ENCODE measurements around the gene RIMS1. TPM values are rescaled to one million over a fixed set of nuclear protein-coding genes. Genes with fewer than 3 reads are reported as not detected.

RIMS1 gene
- total RNA-seq, 1 experiment from 2014 or later: 0.57 TPM

- no peak for DNase-seq
- CTCF ChIA-PET: no interaction called here
- no peaks in the 10 kb centered on the region for H3K36me3 Mint-ChIP-seq (ENCODE audit: insufficient read depth, unreplicated experiment)
- BruUV-seq (replicated peaks): no TSS peak
- no peaks in the 10 kb centered on the region for H3K4me1 Mint-ChIP-seq (ENCODE audit: low read depth, unreplicated experiment)
- H3K9me3 Mint-ChIP-seq (ENCODE audit: low read depth, unreplicated experiment): no peaks in the 10 kb centered on the region
- TF ChIP-seq CTCF (IDR thresholded peaks at IDR 0.05; ENCODE audit: unreplicated experiment): no peak
- no peaks in the 10 kb centered on the region for H3K27me3 Mint-ChIP-seq (ENCODE audit: unreplicated experiment)
- H3K4me3 Mint-ChIP-seq (ENCODE audit: low read depth, unreplicated experiment): no peak overlapping the region
- H3K27ac Mint-ChIP-seq (ENCODE audit: unreplicated experiment): no peak overlapping the region
- intact Hi-C loops (cut with micrococcal nuclease; ENCODE audit: unreplicated experiment): no loop called here
Measured at GRCh38 chr6:72316675-72317380, 430.5 kb downstream of the RIMS1 start.

GRCh38 chr6:72321788-72322187 lies 435.4 kb downstream of the RIMS1 start:
- TF ChIP-seq CTCF (IDR thresholded peaks at IDR 0.05; ENCODE audit: unreplicated experiment): no peak
- Mint-ChIP-seq H3K27me3 (ENCODE audit: unreplicated experiment) (no peaks in the 10 kb centered on the region), H3K9me3 (ENCODE audit: low read depth, unreplicated experiment) (no peaks in the 10 kb centered on the region), H3K36me3 (ENCODE audit: insufficient read depth, unreplicated experiment) (no peaks in the 10 kb centered on the region), H3K4me3 (ENCODE audit: low read depth, unreplicated experiment) (no peak overlapping the region), H3K4me1 (ENCODE audit: low read depth, unreplicated experiment) (no peaks in the 10 kb centered on the region), H3K27ac (ENCODE audit: unreplicated experiment) (no peak overlapping the region)
- CTCF ChIA-PET: no interaction called here
- BruUV-seq (replicated peaks): no TSS peak
- DNase-seq: no peak
- intact Hi-C loops (cut with micrococcal nuclease; ENCODE audit: unreplicated experiment): no loop called here

GRCh38 chr6:72322771-72323170 lies 436.4 kb downstream of the RIMS1 start:
- intact Hi-C loops (cut with micrococcal nuclease; ENCODE audit: unreplicated experiment): no loop called here
- no peak overlapping the region for H3K27ac Mint-ChIP-seq (ENCODE audit: unreplicated experiment)

GRCh38 chr6:72324591-72324990 lies 438.2 kb downstream of the RIMS1 start:
- DNase-seq: no peak
- no peaks in the 10 kb centered on the region for H3K27me3 Mint-ChIP-seq (ENCODE audit: unreplicated experiment)
- BruUV-seq (replicated peaks): no TSS peak
- intact Hi-C loops (cut with micrococcal nuclease; ENCODE audit: unreplicated experiment): no loop called here
- no peak overlapping the region for H3K4me3 Mint-ChIP-seq (ENCODE audit: low read depth, unreplicated experiment)
- no peaks in the 10 kb centered on the region for H3K4me1 Mint-ChIP-seq (ENCODE audit: low read depth, unreplicated experiment)
- CTCF ChIA-PET: no interaction called here
- H3K27ac Mint-ChIP-seq (ENCODE audit: unreplicated experiment): no peak overlapping the region
- no peaks in the 10 kb centered on the region for H3K9me3 Mint-ChIP-seq (ENCODE audit: low read depth, unreplicated experiment)
- no peak for TF ChIP-seq CTCF (IDR thresholded peaks at IDR 0.05; ENCODE audit: unreplicated experiment)
- no peaks in the 10 kb centered on the region for H3K36me3 Mint-ChIP-seq (ENCODE audit: insufficient read depth, unreplicated experiment)

More at GRCh38 chr6:72322771-72323170, 436.4 kb downstream of the RIMS1 start:
- CTCF ChIA-PET: no interaction called here
- no peaks in the 10 kb centered on the region for H3K9me3 Mint-ChIP-seq (ENCODE audit: low read depth, unreplicated experiment)
- no peak overlapping the region for H3K4me3 Mint-ChIP-seq (ENCODE audit: low read depth, unreplicated experiment)
- no peaks in the 10 kb centered on the region for H3K36me3 Mint-ChIP-seq (ENCODE audit: insufficient read depth, unreplicated experiment)
- no peak for TF ChIP-seq CTCF (IDR thresholded peaks at IDR 0.05; ENCODE audit: unreplicated experiment)
- no peaks in the 10 kb centered on the region for H3K4me1 Mint-ChIP-seq (ENCODE audit: low read depth, unreplicated experiment)
- H3K27me3 Mint-ChIP-seq (ENCODE audit: unreplicated experiment): no peaks in the 10 kb centered on the region
- no TSS peak for BruUV-seq (replicated peaks)
- no peak for DNase-seq
